Memory B cell (primary cell): ENCODE data around the gene DYNC2I2.
A peak's percentile ranks its signal among the peaks of the same experiment; 100 is the strongest.
"Not testable (repeated sequence)": the region's sequence is repeated elsewhere in the genome, so short reads cannot be mapped to it uniquely, and the experiment has no call there.

ENCODE experiments used
- ATAC-seq: fragments of 150-1000 bp; cut with Tn5 transposase; 2 replicates; pipeline ENCODE4 v1.10.0; 2021; ENCODE audit warnings: low read depth, mild to moderate bottlenecking, moderate library complexity
- DNase-seq, 2 donors: peaks; one replicate each; pipeline ENCODE4 v3.0.0; 2022; ENCODE audit warnings: low spot score in 2 of 2
- H3K27ac Mint-ChIP-seq: one replicate; pipeline ENCODE4 v1.8.0; 2022; ENCODE audit warnings: mild to moderate bottlenecking, moderate library complexity, mixed read lengths
- H3K27me3 Mint-ChIP-seq: one replicate; pipeline ENCODE4 v1.8.0; 2022; ENCODE audit warnings: mixed read lengths
- H3K36me3 Mint-ChIP-seq: one replicate; pipeline ENCODE4 v1.8.0; 2022; ENCODE audit warnings: mild to moderate bottlenecking, mixed read lengths
- H3K4me1 Mint-ChIP-seq: one replicate; pipeline ENCODE4 v1.8.0; 2022; ENCODE audit warnings: mixed read lengths
- H3K4me3 Mint-ChIP-seq: one replicate; pipeline ENCODE4 v1.8.0; 2022; ENCODE audit warnings: mild to moderate bottlenecking, moderate library complexity, mixed read lengths
- H3K9me3 Mint-ChIP-seq: one replicate; pipeline ENCODE4 v1.8.0; 2022; ENCODE audit warnings: mixed read lengths

Gene DYNC2I2

GRCh38 chr9:128666481-128666941 is 9.9 kb upstream of the DYNC2I2 start:
- not testable (repeated sequence) for H3K9me3 Mint-ChIP-seq, H3K4me3 Mint-ChIP-seq, H3K36me3 Mint-ChIP-seq, H3K4me1 Mint-ChIP-seq, DNase-seq, H3K27me3 Mint-ChIP-seq, ATAC-seq, H3K27ac Mint-ChIP-seq

- H3K4me3 Mint-ChIP-seq = no peak overlapping the region
- no peaks in the 10 kb centered on the region for H3K9me3 Mint-ChIP-seq
- H3K27ac Mint-ChIP-seq = no peak overlapping the region
- no peak for DNase-seq
- ATAC-seq = no peak
- H3K4me1 Mint-ChIP-seq = peaks cover 8% of the 10 kb centered on the region
- H3K36me3 Mint-ChIP-seq = no peaks in the 10 kb centered on the region
- H3K27me3 Mint-ChIP-seq = no peaks in the 10 kb centered on the region
Measured at GRCh38 chr9:128657796-128658195, 1.1 kb upstream of the DYNC2I2 start.

GRCh38 chr9:128657344-128657704 is 677 bp upstream of the DYNC2I2 start:
- H3K27ac Mint-ChIP-seq = peak overlapping the region; percentile 95
- H3K9me3 Mint-ChIP-seq = no peaks in the 10 kb centered on the region
- no peaks in the 10 kb centered on the region for H3K36me3 Mint-ChIP-seq
- peak overlapping the region; percentile 95 for H3K4me3 Mint-ChIP-seq
- ATAC-seq = no peak
- peaks cover 8% of the 10 kb centered on the region for H3K4me1 Mint-ChIP-seq
- H3K27me3 Mint-ChIP-seq = no peaks in the 10 kb centered on the region
- no peak for DNase-seq

- Mint-ChIP-seq H3K27me3 (no peaks in the 10 kb centered on the region), H3K9me3 (no peaks in the 10 kb centered on the region), H3K4me3 (no peak overlapping the region), H3K27ac (no peak overlapping the region), H3K4me1 (peaks cover 8% of the 10 kb centered on the region), H3K36me3 (no peaks in the 10 kb centered on the region)
- ATAC-seq = no peak
- DNase-seq = no peak
Measured at GRCh38 chr9:128654481-128654880, 2.2 kb downstream of the DYNC2I2 start.

GRCh38 chr9:128653908-128654307 is 2.7 kb downstream of the DYNC2I2 start:
- DNase-seq (no peak), ATAC-seq (no peak)
- Mint-ChIP-seq H3K4me1 (peaks cover 8% of the 10 kb centered on the region), H3K27me3 (no peaks in the 10 kb centered on the region), H3K4me3 (no peak overlapping the region), H3K9me3 (no peaks in the 10 kb centered on the region), H3K27ac (no peak overlapping the region), H3K36me3 (no peaks in the 10 kb centered on the region)

- Mint-ChIP-seq H3K27ac (no peak overlapping the region), H3K4me3 (no peak overlapping the region)
Measured at GRCh38 chr9:128651798-128652197, 4.8 kb downstream of the DYNC2I2 start.

GRCh38 chr9:128648206-128648605 is 8.4 kb downstream of the DYNC2I2 start:
- peak; percentile 52 to 60 for DNase-seq
- not testable (repeated sequence) for H3K27me3 Mint-ChIP-seq, H3K36me3 Mint-ChIP-seq, H3K27ac Mint-ChIP-seq, H3K9me3 Mint-ChIP-seq, H3K4me1 Mint-ChIP-seq, H3K4me3 Mint-ChIP-seq
- peak; percentile 67 for ATAC-seq

More at GRCh38 chr9:128651798-128652197, 4.8 kb downstream of the DYNC2I2 start:
- ATAC-seq = no peak
- no peaks in the 10 kb centered on the region for H3K9me3 Mint-ChIP-seq
- DNase-seq = no peak
- H3K4me1 Mint-ChIP-seq = peaks cover 8% of the 10 kb centered on the region
- H3K27me3 Mint-ChIP-seq = no peaks in the 10 kb centered on the region
- H3K36me3 Mint-ChIP-seq = no peaks in the 10 kb centered on the region

- H3K4me3 Mint-ChIP-seq = peak overlapping the region; percentile 65
- H3K27ac Mint-ChIP-seq = peak overlapping the region; percentile 56
- DNase-seq (no peak), ATAC-seq (peak; percentile 82)
- peaks cover under 1% of the 10 kb centered on the region for H3K36me3 Mint-ChIP-seq
- H3K27me3 Mint-ChIP-seq = no peaks in the 10 kb centered on the region
- H3K9me3 Mint-ChIP-seq = no peaks in the 10 kb centered on the region
- peaks cover 19% of the 10 kb centered on the region for H3K4me1 Mint-ChIP-seq
Measured at GRCh38 chr9:128643519-128644300, 12.9 kb downstream of the DYNC2I2 start.

GRCh38 chr9:128642675-128643245 is 13.9 kb downstream of the DYNC2I2 start:
- peaks cover 4% of the 10 kb centered on the region for H3K36me3 Mint-ChIP-seq
- ATAC-seq = no peak
- peak overlapping the region; percentile 44 for H3K4me3 Mint-ChIP-seq
- H3K27me3 Mint-ChIP-seq = no peaks in the 10 kb centered on the region
- H3K9me3 Mint-ChIP-seq = no peaks in the 10 kb centered on the region
- peak overlapping the region; percentile 56 for H3K27ac Mint-ChIP-seq
- no peak for DNase-seq
- H3K4me1 Mint-ChIP-seq = peaks cover 19% of the 10 kb centered on the region

- H3K27ac Mint-ChIP-seq = no peak overlapping the region
- peaks cover 19% of the 10 kb centered on the region for H3K4me1 Mint-ChIP-seq
- DNase-seq (no peak), ATAC-seq (no peak)
- H3K9me3 Mint-ChIP-seq = no peaks in the 10 kb centered on the region
- peaks cover 4% of the 10 kb centered on the region for H3K36me3 Mint-ChIP-seq
- H3K4me3 Mint-ChIP-seq = no peak overlapping the region
- H3K27me3 Mint-ChIP-seq = no peaks in the 10 kb centered on the region
Measured at GRCh38 chr9:128640603-128641002, 16.0 kb downstream of the DYNC2I2 start.

- Mint-ChIP-seq H3K27ac (no peak overlapping the region), H3K27me3 (no peaks in the 10 kb centered on the region), H3K36me3 (peaks cover 9% of the 10 kb centered on the region), H3K4me1 (peaks cover 12% of the 10 kb centered on the region), H3K9me3 (no peaks in the 10 kb centered on the region), H3K4me3 (no peak overlapping the region)
- DNase-seq = no peak
- ATAC-seq = no peak
Measured at GRCh38 chr9:128638580-128638979, 18.1 kb downstream of the DYNC2I2 start.

- ATAC-seq (no peak), DNase-seq (no peak)
- Mint-ChIP-seq H3K9me3 (no peaks in the 10 kb centered on the region), H3K4me1 (peaks cover 7% of the 10 kb centered on the region), H3K27ac (no peak overlapping the region), H3K4me3 (no peak overlapping the region), H3K36me3 (peaks cover 11% of the 10 kb centered on the region), H3K27me3 (no peaks in the 10 kb centered on the region)
Measured at GRCh38 chr9:128637656-128638055, 19.0 kb downstream of the DYNC2I2 start.

- H3K27ac Mint-ChIP-seq = no peak overlapping the region
- no peak for ATAC-seq
- H3K9me3 Mint-ChIP-seq = no peaks in the 10 kb centered on the region
- no peak for DNase-seq
- H3K4me3 Mint-ChIP-seq = no peak overlapping the region
- no peaks in the 10 kb centered on the region for H3K27me3 Mint-ChIP-seq
- H3K4me1 Mint-ChIP-seq = peaks cover 6% of the 10 kb centered on the region
- peaks cover 15% of the 10 kb centered on the region for H3K36me3 Mint-ChIP-seq
Measured at GRCh38 chr9:128636556-128637530, 19.8 kb downstream of the DYNC2I2 start.

GRCh38 chr9:128636024-128636390 is 20.6 kb downstream of the DYNC2I2 start:
- no peak for ATAC-seq
- Mint-ChIP-seq H3K27ac (no peak overlapping the region), H3K4me1 (peaks cover 2% of the 10 kb centered on the region), H3K27me3 (no peaks in the 10 kb centered on the region), H3K4me3 (no peak overlapping the region), H3K36me3 (peaks cover 17% of the 10 kb centered on the region), H3K9me3 (no peaks in the 10 kb centered on the region)
- DNase-seq = no peak
